ENCODE data around the gene PLA2G4C.

DNA sequence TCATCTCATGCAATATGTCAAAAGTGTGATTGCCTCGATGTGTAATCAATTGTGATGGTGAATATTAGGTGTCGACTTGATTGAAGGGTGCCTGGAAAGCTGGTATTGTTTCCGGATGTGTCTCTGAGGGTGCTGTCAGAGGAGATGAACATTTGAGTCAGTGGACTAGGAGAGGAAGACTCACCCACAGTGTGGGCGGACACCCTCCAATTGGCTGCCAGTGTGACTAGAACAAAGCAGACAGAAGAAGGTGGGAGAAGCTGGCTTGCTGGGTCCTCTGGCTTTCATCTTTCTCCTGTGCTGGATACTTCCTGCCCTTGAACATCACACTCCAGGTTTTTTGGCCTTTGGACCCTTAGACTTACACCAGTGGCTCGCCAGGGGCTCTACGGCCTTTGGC, 51.3 kb downstream of the PLA2G4C start:
- TF ChIP-seq, protein P1, sequence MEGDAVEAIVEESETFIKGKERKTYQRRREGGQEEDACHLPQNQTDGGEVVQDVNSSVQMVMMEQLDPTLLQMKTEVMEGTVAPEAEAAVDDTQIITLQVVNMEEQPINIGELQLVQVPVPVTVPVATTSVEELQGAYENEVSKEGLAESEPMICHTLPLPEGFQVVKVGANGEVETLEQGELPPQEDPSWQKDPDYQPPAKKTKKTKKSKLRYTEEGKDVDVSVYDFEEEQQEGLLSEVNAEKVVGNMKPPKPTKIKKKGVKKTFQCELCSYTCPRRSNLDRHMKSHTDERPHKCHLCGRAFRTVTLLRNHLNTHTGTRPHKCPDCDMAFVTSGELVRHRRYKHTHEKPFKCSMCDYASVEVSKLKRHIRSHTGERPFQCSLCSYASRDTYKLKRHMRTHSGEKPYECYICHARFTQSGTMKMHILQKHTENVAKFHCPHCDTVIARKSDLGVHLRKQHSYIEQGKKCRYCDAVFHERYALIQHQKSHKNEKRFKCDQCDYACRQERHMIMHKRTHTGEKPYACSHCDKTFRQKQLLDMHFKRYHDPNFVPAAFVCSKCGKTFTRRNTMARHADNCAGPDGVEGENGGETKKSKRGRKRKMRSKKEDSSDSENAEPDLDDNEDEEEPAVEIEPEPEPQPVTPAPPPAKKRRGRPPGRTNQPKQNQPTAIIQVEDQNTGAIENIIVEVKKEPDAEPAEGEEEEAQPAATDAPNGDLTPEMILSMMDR (IDR thresholded peaks at IDR 0.05), result no peak
- no peak for TF ChIP-seq POLR2A (IDR thresholded peaks at IDR 0.05)
